Activated naive CD4-positive, alpha-beta T cell treated with Interleukin-2 at 50 U/mL for 16 hours (primary cell): Measurements from ENCODE around the gene RNF220.

Source experiments
- DNase-seq: peaks from one replicate; pipeline ENCODE4 v3.0.0-alpha.2; 2020

Gene RNF220

DNA sequence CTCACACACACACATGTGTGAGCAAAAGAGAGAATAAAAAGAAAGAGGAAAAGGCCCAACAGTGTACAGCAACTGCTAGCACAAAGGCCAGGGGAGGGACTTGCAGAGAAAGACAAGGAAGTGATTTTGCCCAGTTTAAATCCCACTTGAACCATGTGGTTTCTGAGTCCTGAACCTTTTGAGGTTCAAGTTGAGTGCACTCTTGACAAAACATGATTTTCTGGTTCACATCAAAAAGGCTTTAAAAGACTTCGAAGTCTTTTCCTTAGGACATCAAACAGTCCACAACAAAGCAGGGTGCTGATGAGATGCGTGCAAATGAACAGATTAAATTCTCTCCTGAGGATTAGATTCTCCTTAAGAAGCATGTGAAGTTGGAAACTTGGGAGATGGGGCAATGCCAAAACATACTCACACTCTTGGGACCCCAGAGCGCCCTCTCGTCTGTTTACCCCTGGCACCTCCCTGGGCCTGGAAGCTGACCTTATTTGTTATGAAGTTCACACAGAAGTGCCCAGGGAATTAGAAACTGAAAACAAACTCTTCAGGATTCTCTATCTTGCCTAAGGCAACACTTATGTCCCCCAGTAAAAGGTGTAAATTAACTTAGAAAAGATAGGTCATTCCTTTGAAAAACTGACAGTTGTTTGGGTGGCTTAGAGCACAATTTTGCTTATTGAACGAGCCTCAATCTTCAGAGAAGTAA, 31.5 kb downstream of the RNF220 start:
- DNase-seq = no peak

DNA sequence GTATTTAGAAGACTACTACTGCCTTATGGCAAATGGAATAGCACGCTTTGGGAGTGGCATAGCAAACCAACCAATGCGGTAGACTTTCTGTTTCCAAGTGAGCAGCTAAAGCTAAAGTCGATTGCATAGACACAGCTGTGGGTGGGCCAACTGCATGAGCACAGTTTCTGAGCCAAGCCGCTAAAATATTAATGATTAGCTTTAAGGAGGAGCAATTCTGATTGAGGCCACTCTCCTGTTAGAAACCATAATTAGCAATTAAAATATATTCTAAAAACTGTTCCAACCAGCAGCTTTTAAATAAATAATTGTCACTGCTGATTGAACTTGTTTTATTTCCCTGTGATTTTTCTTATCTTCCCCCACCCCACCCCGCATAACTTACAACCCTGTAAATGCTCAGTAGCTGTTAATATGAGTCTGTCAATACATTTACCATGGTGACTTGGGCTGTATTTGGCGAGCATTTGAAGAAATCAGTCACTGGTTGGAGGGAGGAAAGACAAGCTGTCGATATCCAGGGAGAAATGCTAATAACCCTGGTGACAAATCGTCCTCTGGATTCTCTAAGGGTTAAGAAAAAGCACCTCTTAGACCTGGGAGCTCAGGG, 32.2 kb downstream of the RNF220 start:
- no peak for DNase-seq

DNA sequence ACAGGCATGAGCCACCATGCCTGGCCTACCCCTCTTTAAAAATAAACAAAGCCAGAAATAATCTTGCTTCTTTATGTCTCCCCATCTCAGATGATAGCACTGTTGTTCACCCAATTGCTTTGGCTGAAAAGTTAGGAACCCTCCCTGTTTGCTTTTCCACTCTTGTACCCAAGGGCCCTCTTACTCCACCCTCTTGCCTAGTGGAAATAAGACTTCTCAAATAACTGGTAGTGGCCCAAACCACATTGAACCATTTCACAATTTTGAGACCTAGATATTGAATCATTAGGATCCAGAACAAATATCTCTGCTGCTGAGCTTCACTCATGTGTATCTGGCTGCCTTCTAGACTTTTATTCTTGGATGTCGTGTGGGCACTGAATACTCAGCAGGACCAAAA, 37.7 kb downstream of the RNF220 start:
- no peak for DNase-seq

DNA sequence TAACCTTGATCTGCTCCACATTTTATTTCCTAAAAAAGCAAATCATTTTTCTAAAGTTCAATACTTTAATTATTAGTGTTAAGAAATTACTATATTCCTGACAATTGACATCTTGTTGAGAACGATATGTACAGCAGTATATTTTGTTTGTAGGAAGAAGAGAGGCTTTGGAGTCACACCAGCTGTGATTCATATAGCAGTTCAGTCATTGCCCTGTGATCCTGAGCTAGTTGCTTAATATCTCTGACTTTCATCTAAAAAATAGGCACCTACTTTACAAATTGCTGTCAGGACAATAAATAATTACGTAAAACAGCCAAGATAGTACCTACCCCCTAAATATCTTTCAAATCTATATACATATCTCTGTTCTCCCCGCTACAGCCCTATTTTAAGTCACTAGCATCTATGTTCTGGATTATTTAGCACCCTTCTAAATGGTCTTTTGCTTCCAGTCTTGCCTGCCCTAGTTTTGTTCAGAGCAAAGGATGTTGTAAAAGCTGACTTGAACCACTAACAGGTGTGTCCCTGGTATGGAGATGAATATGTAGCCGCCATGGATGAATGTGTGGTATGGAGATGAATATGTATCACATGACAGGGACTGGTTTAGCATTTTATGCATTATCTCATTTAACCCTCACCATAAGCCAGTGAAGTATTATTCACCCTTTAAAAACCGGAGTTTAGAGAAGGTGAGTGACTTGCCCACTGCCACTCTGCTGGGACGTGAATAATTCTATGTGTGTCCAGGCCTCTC, 42.2 kb downstream of the RNF220 start:
- no peak for DNase-seq

DNA sequence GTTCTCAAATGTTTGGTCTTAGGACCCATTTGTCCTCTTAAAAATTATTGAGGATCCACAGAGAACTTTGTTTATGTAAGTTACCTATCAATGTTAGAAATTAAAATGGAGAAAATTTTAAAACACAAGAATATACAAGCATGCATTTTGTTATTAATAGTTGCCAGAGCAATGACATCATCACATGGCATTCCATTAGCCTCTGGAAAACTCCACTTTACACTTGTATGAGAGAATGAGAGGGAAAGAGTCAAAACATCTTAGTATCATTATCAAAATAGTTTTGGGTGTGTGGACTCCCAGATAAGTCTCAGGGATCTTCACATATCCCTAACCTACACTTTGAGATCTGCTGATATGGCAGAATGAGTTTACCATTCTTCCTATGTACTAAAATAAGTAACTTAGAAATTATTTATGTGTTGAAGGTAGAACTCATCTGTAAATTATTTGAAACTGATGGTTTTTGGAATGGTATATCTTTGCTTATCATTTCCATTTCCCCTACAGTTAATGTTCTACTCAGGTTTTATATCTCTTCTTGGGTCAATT, 48.8 kb downstream of the RNF220 start:
- no peak for DNase-seq

DNA sequence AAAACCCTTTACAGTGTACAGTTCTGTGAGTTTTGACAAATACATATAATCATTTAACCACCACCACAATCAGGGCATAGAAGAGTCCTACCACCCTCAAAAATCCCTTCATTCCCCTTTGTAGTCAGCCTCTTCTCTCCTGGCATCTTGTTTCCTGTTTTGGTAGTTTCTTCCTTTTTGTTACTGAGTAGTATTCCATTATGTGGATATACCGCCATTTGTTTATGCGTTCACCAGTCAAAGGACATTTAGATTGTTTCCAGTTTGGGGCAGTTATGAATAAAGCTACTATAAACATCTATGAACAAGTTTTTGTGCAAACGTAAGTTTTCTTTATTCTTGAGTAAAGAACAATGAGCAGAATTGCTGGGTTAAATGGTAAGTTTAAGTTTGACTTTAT, 49.6 kb downstream of the RNF220 start:
- no peak for DNase-seq

DNA sequence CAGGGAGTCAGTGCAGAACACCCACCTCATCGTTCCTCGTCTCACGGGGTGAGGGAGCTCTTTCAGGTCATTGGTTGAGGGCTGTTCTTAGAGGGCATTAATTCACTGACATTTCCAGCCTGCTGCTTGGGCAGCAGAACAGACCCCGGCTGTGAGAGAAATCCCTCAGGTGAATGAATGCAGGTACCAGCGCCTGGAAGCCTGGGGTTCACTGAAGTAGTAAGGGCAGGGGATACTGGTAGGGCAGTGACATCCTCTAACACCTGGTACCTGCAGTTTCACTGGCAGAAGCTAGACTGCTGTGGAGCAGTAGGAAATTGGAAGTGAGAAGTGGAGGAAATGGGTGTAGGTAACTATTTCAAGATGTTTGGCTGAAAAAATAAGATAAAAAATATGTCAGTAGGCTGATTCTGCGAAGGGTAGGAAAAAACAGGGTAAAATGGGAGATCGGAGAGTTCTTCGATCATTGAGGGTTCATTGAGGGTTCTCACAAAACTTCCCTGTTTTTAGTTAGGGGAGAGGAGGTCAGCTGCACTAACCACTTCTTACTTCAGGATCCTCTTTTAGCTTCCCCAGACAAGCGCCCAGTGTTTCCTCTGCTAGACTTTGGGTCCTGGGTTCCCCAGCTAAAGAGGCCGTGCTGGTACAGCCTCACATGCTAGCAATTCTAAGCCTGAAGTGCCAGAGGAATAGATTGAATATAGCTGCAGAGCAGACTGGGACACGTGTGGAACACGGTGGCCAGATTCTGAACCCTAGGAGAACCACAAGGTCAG, 55.2 kb downstream of the RNF220 start:
- DNase-seq = no peak

DNA sequence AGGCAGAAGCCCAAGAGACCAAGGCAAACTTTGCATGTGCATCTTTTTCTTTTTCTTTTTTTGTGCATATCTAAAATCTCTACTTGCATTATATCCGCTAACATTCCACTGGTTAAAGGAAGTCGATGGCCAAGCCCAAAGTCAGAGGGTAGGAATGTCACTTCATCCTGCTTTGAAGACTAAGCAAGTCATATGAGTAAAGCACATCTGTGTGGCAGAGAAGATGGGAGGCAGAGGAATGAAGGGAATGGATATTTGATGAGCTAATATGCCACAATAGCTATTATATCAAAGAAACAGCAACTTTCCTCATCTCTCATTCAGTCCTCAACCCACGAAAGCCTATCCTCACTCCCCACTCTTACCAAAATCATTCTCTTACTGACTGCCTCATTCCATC, 59.3 kb downstream of the RNF220 start:
- no peak for DNase-seq

DNA sequence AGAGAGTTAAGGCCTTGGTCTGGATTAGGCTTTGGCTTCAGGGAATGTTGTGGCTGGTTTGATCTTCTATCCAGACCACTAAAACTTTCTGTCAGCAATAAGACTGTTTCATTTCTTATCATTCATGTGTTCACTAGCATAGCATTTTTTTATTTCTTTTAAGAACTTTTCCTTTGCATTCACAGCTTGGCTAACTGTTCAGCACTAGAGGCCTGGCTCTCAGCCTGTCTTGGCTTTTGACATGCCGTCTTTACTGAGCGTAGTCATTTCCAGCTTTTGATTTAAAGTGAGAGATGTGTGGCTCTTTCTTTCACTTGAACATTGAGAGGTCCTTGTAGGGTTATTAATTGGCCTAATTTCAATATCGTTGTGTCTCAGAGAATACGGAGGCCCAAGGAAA, 62.5 kb downstream of the RNF220 start:
- no peak for DNase-seq

DNA sequence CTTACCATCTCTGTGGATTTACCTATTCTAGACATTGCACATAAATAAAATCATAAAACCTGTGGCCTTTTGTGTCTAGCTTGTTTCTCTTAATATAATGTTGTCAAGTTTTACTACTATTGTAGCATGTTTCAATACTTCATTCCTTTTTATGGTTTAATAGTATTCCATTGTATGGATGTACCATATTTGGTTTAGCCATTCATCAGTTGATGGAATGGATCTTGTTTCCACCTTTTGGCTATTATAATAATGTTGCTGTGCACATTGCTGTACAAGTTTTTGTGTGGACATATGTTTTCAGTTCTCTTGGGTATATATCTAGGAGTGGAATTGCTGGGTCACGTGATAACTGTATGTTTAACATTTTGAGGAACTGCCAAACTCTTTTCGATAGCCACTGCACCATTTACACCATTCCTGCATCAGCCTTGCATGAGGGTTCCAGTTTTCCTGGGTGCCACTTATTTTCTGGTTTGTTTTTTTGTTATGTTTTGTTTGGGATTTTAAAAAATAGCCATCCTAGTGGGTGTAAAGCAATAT, 66.9 kb downstream of the RNF220 start:
- DNase-seq = no peak

DNA sequence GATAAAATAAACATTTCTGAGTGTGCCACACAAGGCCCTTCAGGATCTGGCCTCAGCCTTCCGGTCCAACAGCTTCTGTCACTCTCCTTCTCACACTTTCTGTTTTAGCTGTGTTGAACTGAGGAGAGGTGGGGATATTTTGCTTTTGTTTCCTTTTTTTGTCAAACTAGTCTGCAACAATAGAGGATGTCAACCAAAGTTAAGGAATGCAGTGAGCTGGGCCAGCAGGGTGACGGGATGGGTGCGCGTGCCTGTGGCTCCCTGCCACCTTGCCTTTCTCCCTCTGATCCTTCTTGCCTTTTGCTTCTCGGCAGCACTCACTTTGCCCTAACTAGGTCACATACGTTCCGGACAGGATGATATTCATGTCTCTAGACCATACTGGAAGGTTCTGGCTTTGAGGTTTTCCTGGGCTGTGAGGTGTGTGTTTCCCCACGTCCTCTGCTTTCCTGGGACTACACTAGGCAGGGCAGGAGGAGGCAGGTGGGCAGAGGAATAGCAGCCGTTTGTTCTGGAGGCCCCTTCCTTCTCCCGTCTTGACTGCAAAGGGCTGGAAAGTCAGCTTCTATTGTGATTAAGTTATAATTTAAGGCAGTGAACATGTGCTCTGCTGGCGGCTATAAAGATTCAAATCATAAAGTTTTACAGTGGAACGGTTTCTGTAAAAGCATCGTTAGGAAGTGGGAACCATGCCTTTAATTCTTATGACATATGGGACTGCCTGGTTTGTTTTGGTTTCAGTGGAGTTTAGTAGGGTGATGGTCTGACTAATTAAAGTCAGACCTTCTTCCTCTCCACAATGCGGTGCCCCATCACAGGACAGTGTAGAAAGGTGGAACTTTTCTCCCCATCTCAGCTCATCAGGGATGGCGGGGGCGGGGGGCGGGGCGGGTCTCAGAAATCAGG, 67.8 kb downstream of the RNF220 start:
- DNase-seq = no peak

DNA sequence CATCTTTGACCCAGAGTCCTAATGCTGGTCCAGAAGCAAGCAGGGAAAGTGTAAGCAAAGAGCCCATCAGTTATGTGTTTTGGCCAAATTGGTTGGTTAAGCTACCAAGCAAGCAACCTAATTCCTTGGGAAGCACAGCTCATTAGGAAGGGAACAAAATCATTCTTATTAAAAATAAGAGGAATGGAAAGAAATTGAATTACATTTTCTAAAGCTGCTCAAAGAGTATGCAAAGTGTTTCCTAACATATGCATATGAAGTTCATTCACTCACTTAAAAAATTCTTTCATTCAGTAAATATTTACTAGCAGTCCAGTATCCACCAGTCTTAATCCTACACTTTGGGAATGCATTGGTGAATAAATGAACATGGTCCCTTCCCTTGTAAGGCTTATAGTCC, 71.8 kb downstream of the RNF220 start:
- DNase-seq = no peak

DNA sequence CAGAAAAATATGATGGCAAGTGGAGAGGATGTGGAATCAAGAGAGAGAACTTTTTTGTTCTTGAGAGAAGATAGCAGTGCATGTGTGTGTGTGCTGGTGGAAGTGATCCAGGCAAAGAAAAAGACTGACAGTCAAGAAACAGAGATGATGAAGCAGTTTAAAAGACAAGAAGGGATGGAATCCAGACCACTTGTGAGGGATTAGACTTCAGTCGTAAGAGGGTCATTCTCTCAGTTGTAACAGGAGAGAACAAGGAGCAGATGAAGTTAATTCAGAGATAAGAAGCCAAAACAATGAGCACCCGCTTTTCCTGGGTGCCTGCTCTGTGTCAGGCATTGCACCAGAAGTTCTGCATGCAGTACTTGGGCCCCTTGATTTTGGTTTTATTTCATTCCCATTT, 76.6 kb downstream of the RNF220 start:
- no peak for DNase-seq

DNA sequence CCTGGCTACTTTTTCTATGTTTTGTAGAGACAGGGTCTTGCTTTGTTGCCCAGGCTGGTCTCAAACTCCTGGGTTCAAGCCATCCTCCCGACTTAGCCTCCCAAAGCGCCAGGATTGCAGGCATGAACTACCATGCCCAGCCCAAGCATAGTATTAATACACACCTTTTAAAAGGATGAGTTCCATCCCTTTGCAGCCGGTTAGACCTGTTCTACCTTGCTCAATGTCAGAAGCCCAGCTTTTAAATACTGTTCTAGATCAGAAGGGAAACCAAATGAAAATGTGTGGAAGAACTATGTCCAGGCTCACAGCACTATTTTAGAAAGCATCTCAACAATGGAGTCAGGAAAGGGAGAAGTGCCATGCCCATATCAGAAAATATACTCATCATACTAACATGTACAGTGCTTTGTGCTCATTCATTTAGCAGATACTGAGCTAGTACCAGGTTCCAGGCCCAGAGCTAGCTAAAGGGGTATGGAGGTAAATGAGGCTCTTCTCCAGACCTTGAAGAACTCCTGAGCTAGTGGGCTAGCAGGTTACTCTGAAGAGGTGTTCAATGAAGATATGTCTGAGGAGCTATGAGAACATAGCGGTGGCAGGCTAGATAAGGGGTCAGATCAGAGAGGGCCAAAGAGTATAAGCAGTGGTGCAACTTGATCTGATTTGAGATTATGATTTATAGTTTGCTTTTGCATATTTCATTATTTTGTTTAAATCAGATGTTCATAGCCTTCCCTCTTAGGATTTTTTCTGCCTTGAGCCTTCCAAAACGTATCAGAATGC, 78.2 kb downstream of the RNF220 start:
- no peak for DNase-seq

DNA sequence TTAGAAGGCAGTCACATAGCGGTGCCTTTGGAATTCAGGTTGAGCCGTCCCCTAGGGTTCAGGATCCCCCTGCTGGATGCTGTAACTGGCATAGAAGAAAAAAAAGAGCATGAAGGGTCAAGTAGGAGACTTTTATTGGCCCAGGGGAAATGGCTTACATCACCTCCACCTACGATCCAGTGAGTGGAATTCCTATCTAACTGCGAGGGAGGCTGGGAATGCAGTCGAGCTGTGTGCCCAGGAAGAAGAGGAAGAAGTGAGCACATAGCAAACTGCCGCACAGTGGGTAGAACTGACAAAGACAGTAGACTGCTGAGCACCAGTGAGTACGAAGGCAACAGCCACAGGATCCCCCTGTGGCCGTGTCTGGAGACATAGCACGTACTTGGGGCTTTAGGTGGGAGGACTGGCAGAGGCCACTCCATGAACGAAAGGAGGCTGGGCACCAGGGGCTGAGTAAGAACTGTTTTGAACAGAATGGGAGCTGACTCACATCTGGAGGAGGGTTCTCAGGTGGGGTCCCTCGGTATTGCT, 79.2 kb downstream of the RNF220 start:
- no peak for DNase-seq

DNA sequence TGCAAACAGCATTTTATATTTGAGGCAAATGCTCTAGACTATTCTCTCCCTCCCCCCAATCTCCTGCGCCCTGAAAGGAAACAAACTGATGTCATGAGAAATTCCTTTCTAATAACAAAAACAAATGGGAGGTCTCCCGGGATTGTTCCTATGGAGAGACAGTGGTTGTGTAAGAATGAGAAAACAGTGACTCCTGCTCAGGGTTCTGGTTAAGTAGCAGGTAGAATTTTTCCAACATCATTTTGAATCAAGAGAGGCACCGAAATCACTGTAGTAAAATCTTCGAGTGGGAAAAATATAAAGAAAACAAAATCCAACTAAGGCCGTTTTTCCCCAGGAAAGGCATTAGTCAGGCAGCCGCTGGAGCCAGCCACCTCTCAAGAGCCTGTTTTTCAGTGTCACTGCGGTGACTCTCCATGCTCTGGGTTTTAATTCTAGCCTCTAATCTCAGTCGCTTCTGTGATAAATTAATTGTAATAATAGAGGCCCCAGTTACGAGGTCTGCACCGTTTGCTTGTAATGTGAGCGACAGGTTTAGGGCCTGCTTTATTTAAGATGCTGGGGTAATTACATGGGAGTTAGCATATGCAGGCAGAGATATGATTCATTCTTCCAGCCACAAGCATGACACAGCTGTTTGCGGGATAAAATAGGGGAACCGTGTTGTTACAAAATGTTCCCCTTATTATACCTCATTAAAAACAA, 80.3 kb downstream of the RNF220 start:
- no peak for DNase-seq

DNA sequence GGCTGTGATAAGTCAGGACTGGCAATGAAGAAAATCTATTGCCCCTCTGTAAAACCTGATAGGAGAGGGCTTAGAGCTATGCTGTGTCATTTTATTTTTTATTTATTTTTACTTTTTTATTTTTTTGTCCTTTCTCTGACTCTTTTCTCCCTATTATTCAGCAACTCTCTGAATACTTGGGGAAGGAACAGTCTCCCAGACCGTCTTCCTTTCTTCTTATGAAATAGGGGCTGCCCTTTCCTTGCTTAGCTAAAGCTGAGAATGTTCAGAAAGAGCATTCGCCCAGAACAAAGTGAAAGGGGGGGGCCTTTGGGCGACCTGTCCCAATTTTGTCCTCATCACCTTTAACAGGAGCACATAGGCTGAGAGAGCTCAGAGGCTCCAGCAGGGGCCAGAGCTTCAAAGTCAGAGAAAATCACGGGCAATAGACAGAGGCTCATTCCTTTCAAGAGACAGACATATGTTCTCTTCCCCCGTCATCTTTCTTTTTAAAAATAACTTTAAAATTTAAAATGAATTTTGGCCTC, 80.9 kb downstream of the RNF220 start:
- no peak for DNase-seq

DNA sequence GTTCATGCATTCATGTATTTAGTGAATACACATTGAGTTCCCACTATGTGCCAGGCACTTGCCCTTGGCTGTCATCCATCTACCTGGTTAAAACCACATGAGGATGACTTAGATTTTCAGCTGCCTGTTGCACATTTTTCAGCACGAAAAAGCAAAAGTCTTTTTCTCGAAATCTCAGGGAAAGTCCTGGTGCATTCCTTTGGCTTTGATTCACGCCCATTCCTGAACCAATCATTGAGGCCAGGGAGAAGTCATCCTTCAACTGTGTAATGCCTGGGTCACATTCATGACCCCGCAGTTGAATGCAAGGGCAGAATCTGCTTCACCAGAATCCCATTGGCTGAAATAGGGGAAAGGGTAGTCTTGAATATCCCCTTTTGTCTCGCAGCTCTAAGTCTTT, 84.4 kb downstream of the RNF220 start:
- no peak for DNase-seq

DNA sequence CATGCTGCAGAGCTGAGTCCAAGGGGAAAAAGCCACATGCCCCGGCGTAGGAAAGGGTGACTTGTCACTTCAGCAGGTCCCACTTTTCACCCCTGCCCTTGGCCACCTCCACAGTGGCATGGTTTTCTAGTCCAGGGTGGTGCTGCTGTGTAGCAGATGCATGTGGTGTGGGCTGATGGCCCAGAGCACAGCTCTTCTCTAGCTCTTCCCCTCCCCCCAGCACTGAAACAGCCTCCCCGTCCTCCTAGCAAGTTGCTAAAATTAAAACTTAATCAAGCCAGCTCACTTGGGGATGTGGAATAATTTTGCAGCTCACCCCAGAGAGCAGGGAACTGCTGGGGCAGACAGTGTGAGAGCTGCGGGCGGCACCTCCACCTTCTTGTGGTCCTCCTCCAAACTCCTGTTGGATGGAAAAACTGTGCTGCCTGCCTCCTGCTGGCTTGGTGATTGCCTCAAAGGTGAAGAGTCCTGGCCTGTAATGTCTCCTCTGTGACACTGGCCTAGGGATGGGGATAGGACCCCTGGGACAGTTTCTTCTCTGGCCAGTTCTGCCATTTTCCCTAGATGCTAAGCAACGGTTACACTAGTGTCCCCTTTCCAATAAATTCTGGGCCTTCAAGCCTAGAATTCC, 91.6 kb downstream of the RNF220 start:
- no peak for DNase-seq
